ENCODE results near the gene INTS15.

GRCh38 chr7:6578114-6579084, 11.4 kb upstream of the INTS15 start:
- TF ChIP-seq ZNF274 (IDR thresholded peaks at IDR 0.05; ENCODE audit: low read depth, low read length) (no peak), SUZ12 (IDR thresholded peaks at IDR 0.05; ENCODE audit: extremely low read depth, insufficient read depth, insufficient read length) (no peak)

All from NT2/D1 (cell line).